Endothelial cell of umbilical vein (primary cell): ENCODE results near the gene DHFR.

Experiments
- EZH2 ChIP-seq: IDR thresholded peaks from 2 replicates; pipeline ENCODE4 v1.6.1; 2012; ENCODE audit warnings: borderline replicate concordance, low read depth, mild to moderate bottlenecking, moderate library complexity, low read length, inconsistent platforms; ENCODE audit not compliant: severe bottlenecking
- POLR2AphosphoS5 ChIP-seq: IDR thresholded peaks from 2 replicates; pipeline ENCODE4 v1.6.1; 2012; ENCODE audit warnings: low read depth, mild to moderate bottlenecking, control low read depth, low read length, moderate library complexity; ENCODE audit not compliant: insufficient read depth
- TF ChIP-seq, protein P1 (sequence below), 2 donors: IDR thresholded peaks; 1 replicate in 1 of 2; 2 replicates in 1 of 2; pipeline ENCODE4 v1.5.1; 2011; ENCODE audit warnings: low read length in 2 of 2, mild to moderate bottlenecking in 2 of 2, moderate library complexity in 2 of 2, control low read depth in 1 of 2, inconsistent platforms in 1 of 2, low read depth in 1 of 2; ENCODE audit not compliant: insufficient read depth in 1 of 2; ENCODE audit errors: extremely low read depth in 1 of 2
- TF ChIP-seq, protein P2 (sequence below): IDR thresholded peaks from 2 replicates; pipeline ENCODE4 v1.6.1; 2011; ENCODE audit not compliant: insufficient read depth, insufficient read length

DNA sequence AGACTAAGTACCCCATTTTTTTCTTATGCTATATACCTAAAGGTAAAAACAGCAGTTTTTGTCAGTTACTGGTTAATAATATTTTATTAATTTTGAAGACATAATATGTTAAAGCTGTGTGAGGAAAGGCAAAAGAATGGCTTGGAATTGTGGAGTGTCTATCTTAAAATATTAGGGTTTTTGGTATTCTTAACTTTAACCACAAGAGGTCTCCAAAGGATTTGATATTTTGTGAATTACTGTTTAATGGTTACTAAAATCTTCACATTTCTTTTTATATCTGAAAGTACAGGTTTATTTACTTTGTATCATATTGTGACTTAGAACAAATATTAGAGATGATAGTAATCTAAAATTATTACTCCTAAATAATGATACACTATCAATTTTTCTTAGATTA is 32.0 kb upstream of the DHFR start:
- TF ChIP-seq, protein P1, sequence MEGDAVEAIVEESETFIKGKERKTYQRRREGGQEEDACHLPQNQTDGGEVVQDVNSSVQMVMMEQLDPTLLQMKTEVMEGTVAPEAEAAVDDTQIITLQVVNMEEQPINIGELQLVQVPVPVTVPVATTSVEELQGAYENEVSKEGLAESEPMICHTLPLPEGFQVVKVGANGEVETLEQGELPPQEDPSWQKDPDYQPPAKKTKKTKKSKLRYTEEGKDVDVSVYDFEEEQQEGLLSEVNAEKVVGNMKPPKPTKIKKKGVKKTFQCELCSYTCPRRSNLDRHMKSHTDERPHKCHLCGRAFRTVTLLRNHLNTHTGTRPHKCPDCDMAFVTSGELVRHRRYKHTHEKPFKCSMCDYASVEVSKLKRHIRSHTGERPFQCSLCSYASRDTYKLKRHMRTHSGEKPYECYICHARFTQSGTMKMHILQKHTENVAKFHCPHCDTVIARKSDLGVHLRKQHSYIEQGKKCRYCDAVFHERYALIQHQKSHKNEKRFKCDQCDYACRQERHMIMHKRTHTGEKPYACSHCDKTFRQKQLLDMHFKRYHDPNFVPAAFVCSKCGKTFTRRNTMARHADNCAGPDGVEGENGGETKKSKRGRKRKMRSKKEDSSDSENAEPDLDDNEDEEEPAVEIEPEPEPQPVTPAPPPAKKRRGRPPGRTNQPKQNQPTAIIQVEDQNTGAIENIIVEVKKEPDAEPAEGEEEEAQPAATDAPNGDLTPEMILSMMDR (IDR thresholded peaks at IDR 0.05; ENCODE audit: extremely low read depth in 1 of 2, insufficient read depth in 1 of 2, low read depth in 1 of 2, low read length in 2 of 2): peak; percentile 1 to 14
- TF ChIP-seq EZH2: no peak
- TF ChIP-seq, protein P2, sequence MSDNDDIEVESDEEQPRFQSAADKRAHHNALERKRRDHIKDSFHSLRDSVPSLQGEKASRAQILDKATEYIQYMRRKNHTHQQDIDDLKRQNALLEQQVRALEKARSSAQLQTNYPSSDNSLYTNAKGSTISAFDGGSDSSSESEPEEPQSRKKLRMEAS: no peak
- TF ChIP-seq POLR2AphosphoS5: no peak
